OCI-LY7 (cell line): Measurements from ENCODE around the gene PANK4.

ENCODE experiments used
- EZH2phosphoT487 ChIP-seq: fragments of 200-600 bp; sonication (generic); IDR thresholded peaks from 2 replicates; pipeline ENCODE4 v1.6.1; 2018; ENCODE audit warnings: low read depth, borderline replicate concordance, mild to moderate bottlenecking, mixed run types, antibody characterized with exemption, low read length, moderate library complexity, mixed read lengths
- TF ChIP-seq, protein P1 (sequence below): fragments of 200-600 bp; sonication (generic); conservative IDR thresholded peaks from 2 replicates; pipeline ENCODE4 v1.5.1; 2014; ENCODE audit warnings: mild to moderate bottlenecking, antibody characterized with exemption, low read length, moderate library complexity, mixed read lengths

DNA sequence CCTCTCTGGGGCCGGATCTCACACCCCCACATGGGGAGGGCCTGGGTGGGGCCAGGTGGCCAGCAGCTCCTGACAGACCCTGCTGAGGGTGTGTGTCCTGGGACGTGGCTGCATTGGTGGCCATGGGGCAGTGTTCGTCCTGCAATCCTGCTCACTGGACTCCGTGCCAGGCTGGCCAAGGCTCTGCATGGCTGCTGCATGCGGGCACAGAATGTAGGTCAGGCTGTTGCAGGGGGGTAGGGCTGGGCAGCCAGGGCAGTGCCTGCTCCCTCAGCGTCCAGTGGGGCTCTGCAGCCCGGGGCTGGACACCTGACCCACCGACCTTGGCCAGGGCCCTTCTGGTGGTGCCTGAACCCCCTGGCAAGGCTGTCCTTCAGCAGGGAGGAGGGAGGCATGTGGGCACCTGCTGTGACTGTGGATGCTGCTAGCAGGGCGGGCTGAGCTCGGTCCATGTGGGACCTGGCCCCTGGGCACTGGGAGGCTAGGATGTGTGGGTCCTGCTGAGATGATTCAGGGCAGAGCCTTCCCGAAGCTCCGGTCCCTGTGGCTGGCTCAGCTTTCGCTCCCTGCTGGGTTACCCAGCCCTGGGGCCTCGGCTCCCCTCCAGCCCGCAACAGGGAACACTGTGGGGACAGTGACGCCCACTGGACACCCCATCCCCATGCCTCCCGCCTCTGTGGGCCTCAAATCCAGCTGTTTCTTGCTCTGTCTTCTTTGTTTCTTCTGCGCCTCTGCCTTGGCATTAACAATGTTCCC, 65.2 kb downstream of the PANK4 start:
- TF ChIP-seq, protein P1, sequence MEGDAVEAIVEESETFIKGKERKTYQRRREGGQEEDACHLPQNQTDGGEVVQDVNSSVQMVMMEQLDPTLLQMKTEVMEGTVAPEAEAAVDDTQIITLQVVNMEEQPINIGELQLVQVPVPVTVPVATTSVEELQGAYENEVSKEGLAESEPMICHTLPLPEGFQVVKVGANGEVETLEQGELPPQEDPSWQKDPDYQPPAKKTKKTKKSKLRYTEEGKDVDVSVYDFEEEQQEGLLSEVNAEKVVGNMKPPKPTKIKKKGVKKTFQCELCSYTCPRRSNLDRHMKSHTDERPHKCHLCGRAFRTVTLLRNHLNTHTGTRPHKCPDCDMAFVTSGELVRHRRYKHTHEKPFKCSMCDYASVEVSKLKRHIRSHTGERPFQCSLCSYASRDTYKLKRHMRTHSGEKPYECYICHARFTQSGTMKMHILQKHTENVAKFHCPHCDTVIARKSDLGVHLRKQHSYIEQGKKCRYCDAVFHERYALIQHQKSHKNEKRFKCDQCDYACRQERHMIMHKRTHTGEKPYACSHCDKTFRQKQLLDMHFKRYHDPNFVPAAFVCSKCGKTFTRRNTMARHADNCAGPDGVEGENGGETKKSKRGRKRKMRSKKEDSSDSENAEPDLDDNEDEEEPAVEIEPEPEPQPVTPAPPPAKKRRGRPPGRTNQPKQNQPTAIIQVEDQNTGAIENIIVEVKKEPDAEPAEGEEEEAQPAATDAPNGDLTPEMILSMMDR = no peak
- TF ChIP-seq EZH2phosphoT487 = no peak
